HG03025 (cell line): ENCODE results near the gene SIM2.

Source experiments
- ATAC-seq: cut with Tn5 transposase; IDR thresholded peaks from one replicate; pipeline ENCODE4 v1.9.1; 2021; ENCODE audit warnings: mild to moderate bottlenecking, moderate library complexity; ENCODE audit not compliant: unreplicated experiment, low FRiP score

SIM2 gene

DNA sequence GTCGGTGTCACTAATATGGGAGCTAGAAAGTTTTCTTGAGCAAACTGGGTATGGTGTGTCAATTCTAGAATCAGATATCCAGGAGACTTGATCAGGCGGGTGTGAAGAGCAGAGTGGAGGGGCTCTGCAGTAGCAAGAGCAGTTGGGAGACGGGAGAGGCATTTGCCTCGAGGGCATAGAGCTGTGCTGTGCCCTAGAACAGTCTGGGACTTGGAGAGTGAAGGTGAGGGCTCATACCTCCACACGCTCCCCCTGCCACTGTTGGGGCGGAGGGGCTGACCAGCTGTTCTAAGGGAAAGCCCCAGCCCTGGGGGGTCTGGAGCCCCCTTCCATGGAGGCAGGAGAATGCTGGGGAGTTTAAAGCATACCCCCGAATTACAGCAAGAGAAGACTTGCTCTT lies 33.8 kb downstream of the SIM2 start:
- ATAC-seq, result no peak

DNA sequence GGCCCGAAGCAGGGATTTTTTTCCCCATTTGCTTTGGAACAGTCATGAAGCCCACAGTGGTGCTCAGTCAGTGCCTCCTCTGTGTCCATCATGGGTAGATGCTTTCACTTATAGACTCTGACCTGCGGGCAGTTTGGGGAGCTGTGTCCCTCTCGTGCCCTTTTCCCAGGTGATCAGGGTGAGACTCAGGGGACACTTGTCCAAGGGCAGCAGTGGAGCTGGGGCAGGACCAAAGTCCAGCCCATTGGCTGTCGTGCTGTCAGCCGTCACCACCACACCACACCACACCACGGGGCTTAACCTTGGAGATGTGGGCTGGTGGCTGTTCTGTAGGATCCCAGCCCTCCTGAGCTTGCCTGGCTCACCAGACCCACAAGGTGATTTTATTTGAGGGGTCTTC lies 34.9 kb downstream of the SIM2 start:
- no peak for ATAC-seq

DNA sequence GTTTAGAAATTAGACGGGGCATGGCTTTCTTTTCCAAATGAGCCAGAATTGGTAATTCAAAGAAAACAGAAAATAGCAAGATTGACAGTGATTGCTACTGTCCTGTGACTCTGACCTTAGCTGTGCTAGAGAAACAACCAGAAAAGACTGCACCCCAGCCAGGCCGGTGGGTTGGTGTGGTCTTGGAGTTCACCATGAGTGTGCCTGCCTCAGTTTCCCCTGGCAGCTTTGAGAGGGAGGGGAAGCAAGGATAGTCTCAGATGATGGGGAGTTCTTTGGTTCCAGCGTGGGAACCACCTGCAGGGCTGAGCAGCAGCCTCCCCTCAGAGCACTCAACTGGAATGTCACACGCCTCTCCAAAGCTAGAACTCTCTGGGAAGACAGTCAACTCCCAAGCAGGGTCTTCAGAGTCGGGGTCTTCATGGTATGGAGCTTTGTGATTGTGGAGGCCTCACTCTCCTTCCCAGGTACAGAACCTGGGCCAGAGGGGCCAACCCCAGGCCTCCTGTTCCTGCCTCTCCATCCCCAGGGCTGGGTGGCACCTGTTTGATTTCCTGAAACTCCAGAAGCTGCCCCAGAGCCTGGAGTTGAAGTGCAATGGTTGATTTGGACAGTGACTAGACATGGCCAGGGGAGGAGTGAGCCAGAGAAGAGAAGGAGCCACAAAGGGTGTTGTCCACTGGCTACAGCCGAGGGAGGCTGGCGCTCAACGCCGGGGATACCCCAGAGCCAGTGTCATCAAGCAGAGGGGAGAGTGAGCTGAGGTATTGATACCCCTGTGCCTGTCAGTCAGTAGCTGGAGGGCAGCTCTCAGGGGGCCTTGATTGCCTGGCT lies 35.7 kb downstream of the SIM2 start:
- no peak for ATAC-seq

DNA sequence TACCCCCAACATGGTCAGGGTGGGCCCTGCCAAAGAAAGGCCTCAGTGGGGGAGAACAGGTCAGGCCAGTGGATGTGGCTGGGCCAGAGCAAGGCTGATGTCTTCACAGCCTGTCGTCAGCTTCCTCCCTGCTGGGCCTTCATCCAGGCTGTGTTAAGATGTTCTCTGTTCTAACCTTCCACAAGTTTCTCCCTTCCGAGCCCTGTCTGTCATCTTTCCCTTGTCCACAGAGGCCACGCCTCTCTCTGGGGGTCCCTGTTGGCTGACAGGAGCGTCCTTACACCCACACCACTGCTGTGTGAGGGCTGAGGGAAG lies 36.2 kb downstream of the SIM2 start:
- no peak for ATAC-seq

DNA sequence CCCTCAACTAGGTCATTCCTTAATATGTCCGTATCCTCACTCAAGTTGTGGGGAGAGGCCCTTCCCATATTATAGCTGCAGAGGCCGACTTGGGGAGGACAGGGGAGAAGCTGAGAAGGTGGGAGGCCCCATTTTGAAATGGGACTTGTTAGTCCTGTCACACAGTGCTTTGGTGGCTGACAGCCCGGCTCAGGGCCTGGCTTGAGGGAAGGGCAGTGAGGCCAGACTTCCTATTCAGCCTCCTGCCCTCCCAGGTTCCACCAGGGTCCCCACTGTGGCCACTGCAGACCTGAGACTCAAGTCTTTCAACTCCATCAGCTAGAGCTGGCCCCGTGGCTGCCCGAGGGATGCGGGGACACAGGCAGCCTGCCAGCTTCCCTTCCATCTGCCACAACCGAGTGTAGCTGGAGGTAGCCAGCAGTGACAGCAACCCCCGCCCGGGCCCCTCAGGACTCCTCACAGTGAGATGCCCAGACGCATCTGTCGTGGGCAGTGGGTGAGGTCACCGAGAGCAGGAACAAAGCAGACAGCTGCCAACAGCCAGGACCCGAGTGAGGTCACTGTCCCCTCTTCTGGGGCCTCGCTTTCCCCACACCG lies 36.9 kb downstream of the SIM2 start:
- no peak for ATAC-seq

DNA sequence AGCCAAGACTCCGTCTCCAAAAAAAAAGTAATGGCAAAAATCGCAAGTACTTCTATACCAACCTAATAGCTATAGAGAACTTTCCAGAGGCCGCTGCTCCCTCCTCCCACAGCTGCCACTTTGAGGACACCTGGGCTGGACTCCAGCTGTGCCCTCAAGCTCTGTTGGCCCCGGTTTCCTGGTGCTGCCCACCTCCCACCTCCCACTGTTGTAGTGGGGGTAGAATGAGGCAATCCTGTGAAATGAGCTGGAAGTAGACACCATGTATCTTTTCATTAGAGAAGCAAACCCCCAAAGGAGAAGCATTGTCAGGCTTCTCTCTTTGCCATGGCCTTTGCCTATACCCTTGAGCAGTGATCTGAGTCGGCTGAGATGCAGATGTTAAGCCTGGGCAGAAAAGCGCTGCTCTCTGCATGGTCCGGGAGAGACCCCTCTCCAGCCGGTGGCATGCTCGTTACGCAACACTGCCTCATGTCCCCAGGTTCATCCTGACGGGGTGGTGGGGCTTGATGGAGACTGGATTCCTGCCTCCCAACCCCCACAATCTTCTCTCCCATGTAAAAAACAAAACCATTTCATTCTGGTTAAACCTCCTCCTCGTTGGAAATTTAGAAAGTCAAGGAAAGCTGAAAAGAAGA lies 39.7 kb downstream of the SIM2 start:
- ATAC-seq, result no peak

DNA sequence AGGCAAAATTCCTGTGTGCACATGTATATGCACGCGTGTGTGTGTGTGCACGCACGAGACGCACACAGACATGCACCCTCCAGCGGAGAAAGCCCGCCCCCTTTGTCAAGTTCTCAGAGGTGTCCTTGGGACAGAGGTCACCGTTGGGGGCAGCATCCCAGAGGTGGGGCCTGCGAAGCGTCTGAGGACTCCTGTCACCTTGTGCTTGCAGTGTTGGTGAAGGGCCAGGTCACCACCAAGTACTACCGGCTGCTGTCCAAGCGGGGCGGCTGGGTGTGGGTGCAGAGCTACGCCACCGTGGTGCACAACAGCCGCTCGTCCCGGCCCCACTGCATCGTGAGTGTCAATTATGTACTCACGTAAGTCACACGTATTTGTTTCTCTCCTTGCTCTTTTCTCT lies 42.6 kb downstream of the SIM2 start:
- no peak for ATAC-seq

DNA sequence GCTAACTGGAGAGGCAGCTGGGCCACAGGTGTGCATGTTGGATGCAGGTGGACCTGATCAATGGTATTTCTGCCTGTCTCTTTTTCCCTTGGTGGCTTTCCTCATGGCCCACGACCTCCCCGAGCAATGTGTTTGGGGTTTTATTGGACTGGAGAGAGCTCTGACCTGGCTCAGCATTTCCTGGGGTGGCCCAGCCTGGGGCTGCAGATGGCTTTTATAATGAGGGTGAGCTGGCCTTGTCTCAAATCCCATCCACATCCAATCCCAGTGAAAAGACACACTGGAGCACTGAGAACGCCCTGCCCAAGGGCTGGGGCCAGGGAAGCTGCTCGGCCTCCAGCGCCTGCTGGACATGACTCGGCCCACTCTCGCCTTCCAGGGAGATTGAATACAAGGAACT lies 44.1 kb downstream of the SIM2 start:
- no peak for ATAC-seq

DNA sequence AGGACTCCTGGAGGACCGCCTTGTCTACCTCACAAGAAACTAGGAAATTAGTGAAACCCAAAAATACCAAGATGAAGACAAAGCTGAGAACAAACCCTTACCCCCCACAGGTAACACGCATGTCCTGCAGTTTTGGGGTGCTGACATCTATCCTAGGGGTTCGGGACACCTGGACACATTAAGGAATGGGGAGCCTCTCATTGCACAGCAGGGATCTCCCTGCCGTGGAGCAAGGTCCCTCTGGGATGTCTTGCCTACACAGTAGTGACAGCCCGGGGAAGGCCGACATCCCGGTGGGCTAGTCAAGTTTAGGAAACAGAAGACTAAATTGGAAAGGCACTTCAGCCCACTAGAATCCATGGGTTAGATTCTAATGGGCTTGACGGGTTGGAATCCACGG lies 44.5 kb downstream of the SIM2 start:
- ATAC-seq, result no peak

DNA sequence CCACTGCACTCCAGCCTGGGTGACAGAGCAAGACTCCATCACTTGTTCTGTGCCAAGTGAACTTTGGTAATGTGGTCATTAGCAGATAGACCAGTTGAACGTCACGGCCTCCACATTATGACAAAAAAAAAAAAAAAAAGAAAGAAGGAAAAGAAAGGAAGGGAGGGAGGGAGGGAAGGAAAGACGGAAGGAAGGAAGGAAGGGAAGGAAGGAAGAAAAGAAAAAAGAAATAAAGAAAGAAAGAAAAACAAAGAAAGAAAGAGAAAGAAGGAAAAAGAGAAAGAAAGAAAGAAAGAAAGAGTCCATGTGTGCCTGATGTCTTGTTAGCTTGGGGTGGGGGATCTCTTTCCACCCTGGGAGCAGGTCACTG lies 45.3 kb downstream of the SIM2 start:
- ATAC-seq, result no peak

DNA sequence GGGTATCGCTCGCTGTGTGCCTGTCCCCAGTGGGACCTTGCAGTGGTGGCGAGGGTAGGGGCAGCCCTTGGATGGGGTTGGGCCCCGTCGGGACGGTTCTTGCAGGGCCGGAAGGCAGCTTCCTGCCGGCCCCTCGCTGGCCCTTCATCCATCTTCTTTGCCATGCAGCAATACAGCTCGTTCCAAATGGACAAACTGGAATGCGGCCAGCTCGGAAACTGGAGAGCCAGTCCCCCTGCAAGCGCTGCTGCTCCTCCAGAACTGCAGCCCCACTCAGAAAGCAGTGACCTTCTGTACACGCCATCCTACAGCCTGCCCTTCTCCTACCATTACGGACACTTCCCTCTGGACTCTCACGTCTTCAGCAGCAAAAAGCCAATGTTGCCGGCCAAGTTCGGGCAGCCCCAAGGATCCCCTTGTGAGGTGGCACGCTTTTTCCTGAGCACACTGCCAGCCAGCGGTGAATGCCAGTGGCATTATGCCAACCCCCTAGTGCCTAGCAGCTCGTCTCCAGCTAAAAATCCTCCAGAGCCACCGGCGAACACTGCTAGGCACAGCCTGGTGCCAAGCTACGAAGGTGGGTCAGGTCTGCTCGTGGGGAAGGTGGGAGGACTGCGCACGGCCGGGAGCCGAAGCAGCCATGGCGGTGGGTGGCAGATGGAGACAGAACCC lies 45.8 kb downstream of the SIM2 start:
- no peak for ATAC-seq

DNA sequence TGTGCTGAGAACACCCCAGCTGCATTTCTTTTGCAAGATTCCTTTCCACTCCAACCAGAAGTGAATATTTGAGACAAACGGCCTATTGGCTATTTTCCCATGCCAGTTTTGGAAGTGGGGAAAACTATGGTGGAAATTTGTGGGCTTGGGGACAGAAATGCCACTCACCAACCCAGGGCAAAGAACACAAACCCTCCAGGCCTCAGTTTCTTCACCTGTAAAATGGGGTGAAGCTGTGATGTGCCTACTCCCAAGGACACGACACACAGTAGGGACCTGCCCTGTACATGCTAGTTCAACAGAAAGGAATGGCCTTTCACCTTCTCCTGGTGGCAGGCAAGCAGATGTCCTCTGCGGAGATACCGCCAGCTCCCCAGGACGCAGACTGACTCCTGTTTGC lies 46.5 kb downstream of the SIM2 start:
- no peak for ATAC-seq

DNA sequence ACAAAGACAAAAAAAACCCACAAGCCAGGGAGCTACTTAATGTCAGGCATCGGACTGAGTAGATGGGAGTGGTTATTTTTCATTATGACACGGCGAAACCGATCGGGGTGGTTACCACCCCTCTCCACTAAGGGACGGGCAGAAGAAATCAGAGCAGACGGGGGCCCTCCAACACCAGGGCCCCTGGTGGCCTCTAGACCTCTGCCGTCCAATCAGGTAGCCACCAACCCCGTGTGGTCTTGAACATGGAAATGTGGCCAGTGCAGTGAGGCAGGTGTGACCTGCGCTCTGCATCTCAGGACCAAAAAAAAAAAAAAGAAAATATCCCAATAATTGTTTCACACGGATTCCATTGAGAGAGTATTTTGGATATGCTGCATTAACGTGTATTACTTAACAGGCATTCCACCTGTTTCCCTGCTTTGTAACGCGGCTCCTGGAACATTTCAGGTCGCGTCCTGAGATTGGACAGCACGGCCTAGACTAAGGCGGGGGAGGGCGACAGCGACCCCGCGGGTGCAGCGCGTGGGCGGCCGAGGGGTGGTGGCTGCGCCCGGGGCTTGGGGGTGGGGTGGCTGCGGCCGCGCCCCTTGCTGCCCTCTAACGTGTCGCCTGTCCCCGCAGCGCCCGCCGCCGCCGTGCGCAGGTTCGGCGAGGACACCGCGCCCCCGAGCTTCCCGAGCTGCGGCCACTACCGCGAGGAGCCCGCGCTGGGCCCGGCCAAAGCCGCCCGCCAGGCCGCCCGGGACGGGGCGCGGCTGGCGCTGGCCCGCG lies 48.3 kb downstream of the SIM2 start:
- no peak for ATAC-seq

DNA sequence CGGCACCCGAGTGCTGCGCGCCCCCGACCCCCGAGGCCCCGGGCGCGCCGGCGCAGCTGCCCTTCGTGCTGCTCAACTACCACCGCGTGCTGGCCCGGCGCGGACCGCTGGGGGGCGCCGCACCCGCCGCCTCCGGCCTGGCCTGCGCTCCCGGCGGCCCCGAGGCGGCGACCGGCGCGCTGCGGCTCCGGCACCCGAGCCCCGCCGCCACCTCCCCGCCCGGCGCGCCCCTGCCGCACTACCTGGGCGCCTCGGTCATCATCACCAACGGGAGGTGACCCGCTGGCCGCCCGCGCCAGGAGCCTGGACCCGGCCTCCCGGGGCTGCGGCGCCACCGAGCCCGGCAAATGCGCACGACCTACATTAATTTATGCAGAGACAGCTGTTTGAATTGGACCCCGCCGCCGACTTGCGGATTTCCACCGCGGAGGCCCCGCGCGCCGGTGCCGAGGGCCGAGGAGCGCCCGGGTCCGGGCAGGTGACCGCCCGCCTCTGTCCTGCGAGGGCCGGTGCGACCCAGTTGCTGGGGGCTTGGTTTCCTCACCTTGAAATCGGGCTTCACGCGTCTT lies 49.0 kb downstream of the SIM2 start:
- no peak for ATAC-seq

DNA sequence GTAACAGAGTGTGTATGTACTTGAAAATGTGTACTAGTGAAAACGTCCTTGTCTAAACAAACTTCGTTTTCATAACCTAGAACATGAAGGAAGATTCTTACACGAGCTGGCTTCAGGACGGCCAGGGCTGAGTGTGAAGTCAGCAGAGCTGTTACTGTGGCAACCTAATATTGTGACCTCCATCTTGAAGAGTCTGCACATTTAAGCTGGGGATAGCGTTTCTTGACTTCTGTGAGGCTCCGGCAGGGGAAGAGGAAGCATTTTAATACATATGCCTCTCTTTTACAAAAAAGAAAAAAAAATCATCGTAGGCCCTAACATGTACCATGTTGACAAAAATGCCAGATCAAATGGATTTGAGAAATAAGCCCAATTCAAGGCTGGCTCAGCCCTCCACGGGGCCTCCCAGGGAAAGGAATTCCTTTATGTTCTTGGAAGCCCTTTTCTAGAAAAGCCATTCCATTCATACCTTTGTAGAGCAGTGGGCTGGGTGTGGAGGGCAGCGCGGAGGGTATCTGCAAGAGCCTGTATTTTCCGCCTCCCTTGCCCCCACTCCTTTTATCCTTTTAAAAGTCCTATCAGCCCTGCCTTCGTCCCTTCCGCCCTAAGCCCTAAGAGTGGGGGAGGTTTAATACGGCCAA lies 51.1 kb downstream of the SIM2 start:
- no peak for ATAC-seq

DNA sequence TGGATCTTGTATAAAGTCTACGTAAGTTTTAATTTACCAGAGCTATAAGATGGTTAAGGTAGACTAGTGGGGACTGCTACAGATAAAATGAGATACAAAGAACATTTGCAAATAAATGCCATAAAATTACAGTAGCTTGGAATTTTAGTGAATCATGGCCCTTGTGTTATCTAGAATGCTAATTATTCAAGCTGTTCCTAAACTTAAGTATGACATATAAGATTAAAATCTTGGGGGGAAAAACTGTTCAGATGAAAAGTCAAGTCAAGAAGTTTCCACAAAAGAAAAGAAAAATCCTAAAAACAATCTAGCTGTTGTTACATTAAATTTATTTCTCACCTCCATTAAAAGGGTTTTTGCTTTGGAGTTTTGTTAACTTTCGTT lies 51.7 kb downstream of the SIM2 start:
- ATAC-seq, result no peak

DNA sequence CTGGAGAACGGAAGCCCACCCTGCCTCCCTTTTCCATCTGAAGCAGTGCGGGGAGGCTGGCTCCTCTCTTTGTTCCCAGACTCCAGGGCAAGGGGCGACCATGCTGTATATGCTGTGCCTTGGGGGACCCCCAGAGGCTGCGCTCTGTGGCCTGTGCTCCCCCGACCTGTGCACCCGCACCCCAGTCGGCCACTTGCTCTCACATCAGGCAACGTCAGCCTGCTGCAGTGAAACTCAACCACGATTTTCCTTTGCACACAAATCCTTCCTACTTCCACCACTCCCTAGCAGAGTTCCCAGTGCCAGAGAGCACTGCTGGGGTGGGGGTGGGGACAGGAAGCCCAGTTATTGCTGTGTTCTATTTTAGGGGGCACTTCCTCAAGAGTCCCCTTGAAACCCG lies 52.5 kb downstream of the SIM2 start:
- ATAC-seq, result no peak

DNA sequence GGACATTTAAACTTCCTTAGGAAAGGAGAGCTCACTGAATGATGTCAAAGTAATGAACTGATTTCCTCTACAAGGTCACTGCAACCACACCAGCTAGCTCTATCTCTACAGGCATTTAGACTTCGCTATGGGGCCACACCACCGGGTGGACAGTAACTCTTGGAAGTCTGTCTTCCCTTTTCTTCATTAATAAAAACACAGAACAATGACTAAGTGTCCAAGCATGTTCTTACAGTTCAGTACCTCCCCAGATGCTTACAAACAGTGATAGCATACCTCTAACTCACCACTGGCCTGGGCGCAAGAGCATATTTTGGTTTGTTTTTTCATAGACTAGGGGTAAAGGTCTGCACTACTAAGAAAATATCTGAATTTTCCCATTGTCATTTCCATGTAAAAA lies 54.6 kb downstream of the SIM2 start:
- ATAC-seq, result no peak

DNA sequence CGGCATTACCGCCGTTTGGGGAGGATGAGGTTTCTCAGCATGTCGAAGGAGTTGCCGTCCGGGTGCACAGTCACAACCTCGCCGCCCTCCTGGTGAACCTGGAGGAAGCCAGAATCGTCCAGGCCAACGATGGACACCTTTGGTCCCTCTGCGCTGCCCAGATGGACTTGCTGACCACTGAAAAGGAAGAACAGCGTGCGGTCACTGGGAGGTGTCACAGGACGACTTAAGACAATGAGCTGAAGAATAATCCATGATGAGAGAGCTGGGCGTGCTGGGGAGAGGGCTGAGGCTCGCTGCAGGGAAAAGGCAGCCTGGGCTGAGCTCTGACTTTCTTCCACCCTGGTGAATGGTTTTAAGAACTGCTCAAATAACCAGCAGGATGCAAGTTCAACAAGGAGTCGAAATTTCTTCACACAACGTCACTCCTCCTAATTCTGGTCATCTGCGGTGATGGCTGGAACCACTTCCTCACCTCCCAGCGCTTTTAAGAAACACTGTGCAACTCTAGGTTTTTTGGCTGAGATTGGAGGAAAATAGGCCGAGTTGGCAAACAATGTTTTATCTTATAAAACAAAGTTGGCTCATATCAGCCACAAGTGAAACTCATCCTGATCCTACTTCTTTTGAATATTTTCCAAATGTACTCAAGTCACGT lies 55.5 kb downstream of the SIM2 start:
- no peak for ATAC-seq

DNA sequence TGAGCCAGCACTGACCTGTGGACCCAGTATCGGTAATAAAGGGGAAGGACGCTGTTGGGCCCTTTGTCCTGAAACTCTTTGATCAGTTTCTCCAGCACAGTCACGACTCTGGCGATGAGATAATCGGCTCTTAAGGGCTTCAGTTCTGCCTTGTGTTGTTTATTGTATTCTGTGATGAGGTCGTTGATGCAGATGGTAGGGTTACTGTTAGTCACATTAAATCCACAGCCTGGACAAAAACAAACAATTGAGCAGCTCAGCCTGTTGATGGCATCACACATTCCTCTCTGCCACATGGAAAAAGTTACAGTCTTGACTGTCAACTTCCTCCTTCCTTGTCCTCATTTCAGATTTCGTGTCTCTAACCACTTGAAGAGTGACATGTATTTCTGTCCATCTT lies 57.6 kb downstream of the SIM2 start:
- ATAC-seq, result no peak
